Stimulated activated naive B cell treated with anti-CD40 and anti-IgM and Interleukin-4, amounts not matched to agents 10 μg/mL and 1 μg/mL and 100 μg/mL, for 72 hours (primary cell): ENCODE results near the gene LRFN5.

ENCODE experiments used
- ATAC-seq, 2 donors: fragments of 150-1000 bp; cut with Tn5 transposase; replicated peaks; 2 replicates each; pipeline ENCODE4 v1.10.0; 2021; ENCODE audit warnings: moderate library complexity in 1 of 2
- DNase-seq: peaks from one replicate; pipeline ENCODE4 v3.0.0; 2021
- H3K27ac Mint-ChIP-seq: one replicate; pipeline ENCODE4 v1.8.0; 2022; ENCODE audit warnings: mild to moderate bottlenecking, mixed read lengths
- H3K27me3 Mint-ChIP-seq, 2 donors: one replicate each; pipeline ENCODE4 v1.8.0; 2022; ENCODE audit warnings: mixed read lengths in 2 of 2
- H3K36me3 Mint-ChIP-seq, 2 donors: one replicate each; pipeline ENCODE4 v1.8.0; 2022; ENCODE audit warnings: mixed read lengths in 2 of 2, mild to moderate bottlenecking in 1 of 2
- H3K4me1 Mint-ChIP-seq, 2 donors: one replicate each; pipeline ENCODE4 v1.8.0; 2022; ENCODE audit warnings: mixed read lengths in 2 of 2, mild to moderate bottlenecking in 1 of 2
- H3K4me3 Mint-ChIP-seq, 2 donors: one replicate each; pipeline ENCODE4 v1.8.0; 2022; ENCODE audit warnings: mild to moderate bottlenecking in 2 of 2, mixed read lengths in 2 of 2, moderate library complexity in 1 of 2
- H3K9me3 Mint-ChIP-seq, 2 donors: one replicate each; pipeline ENCODE4 v1.8.0; 2022; ENCODE audit warnings: mixed read lengths in 2 of 2, mild to moderate bottlenecking in 1 of 2

LRFN5 gene

GRCh38 chr14:41782511-41782910, 175.8 kb downstream of the LRFN5 start:
- no peaks in the 10 kb centered on the region for H3K9me3 Mint-ChIP-seq

GRCh38 chr14:41783403-41783802, 176.7 kb downstream of the LRFN5 start:
- no peaks in the 10 kb centered on the region for H3K36me3 Mint-ChIP-seq
- DNase-seq (no peak), ATAC-seq (no peak)
- H3K27ac Mint-ChIP-seq: no peak overlapping the region
- H3K27me3 Mint-ChIP-seq: no peaks in the 10 kb centered on the region
- H3K9me3 Mint-ChIP-seq: no peaks in the 10 kb centered on the region
- no peak overlapping the region for H3K4me3 Mint-ChIP-seq
- H3K4me1 Mint-ChIP-seq: no peaks in the 10 kb centered on the region

More at GRCh38 chr14:41782511-41782910, 175.8 kb downstream of the LRFN5 start:
- H3K4me3 Mint-ChIP-seq: no peak overlapping the region
- no peak overlapping the region for H3K27ac Mint-ChIP-seq
- H3K36me3 Mint-ChIP-seq: no peaks in the 10 kb centered on the region
- H3K27me3 Mint-ChIP-seq: no peaks in the 10 kb centered on the region
- DNase-seq: no peak
- H3K4me1 Mint-ChIP-seq: no peaks in the 10 kb centered on the region
- no peak for ATAC-seq

GRCh38 chr14:41785696-41786095, 179.0 kb downstream of the LRFN5 start:
- Mint-ChIP-seq H3K27ac (no peak overlapping the region), H3K4me1 (no peaks in the 10 kb centered on the region), H3K9me3 (no peaks in the 10 kb centered on the region), H3K27me3 (no peaks in the 10 kb centered on the region), H3K4me3 (no peak overlapping the region), H3K36me3 (no peaks in the 10 kb centered on the region)
- no peak for ATAC-seq
- no peak for DNase-seq

DNA sequence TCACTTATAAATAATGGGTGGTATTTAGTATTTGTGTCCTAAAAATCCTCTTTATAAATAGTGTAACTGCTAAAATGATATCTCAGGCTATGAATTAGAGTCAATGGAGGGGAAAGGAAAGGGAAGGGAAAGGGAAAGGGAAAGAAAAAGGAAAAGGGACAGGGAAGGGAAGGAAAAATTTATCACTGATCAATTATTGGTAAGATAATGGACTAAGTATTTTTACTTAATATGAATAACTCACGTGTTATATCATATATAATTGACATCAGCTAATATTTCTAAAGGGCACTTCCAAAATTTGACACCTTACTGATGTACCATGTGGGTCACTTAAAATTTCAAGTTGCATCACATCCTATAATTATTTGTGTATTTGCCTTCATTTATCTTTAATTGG, 193.1 kb downstream of the LRFN5 start:
- H3K36me3 Mint-ChIP-seq: no peaks in the 10 kb centered on the region
- H3K27me3 Mint-ChIP-seq: no peaks in the 10 kb centered on the region
- DNase-seq (no peak), ATAC-seq (no peak)
- H3K4me3 Mint-ChIP-seq: no peak overlapping the region
- H3K27ac Mint-ChIP-seq: no peak overlapping the region
- H3K9me3 Mint-ChIP-seq: no peaks in the 10 kb centered on the region
- no peaks in the 10 kb centered on the region for H3K4me1 Mint-ChIP-seq

- ATAC-seq (no peak), DNase-seq (no peak)
- H3K4me1 Mint-ChIP-seq: no peaks in the 10 kb centered on the region
- H3K4me3 Mint-ChIP-seq: no peak overlapping the region
- no peaks in the 10 kb centered on the region for H3K36me3 Mint-ChIP-seq
- no peaks in the 10 kb centered on the region for H3K9me3 Mint-ChIP-seq
- H3K27me3 Mint-ChIP-seq: no peaks in the 10 kb centered on the region
- H3K27ac Mint-ChIP-seq: no peak overlapping the region
Observed at GRCh38 chr14:41805633-41806032, 199.0 kb downstream of the LRFN5 start.

GRCh38 chr14:41806366-41806975, 199.8 kb downstream of the LRFN5 start:
- Mint-ChIP-seq H3K27me3 (no peaks in the 10 kb centered on the region), H3K36me3 (no peaks in the 10 kb centered on the region), H3K4me1 (no peaks in the 10 kb centered on the region), H3K9me3 (no peaks in the 10 kb centered on the region), H3K27ac (no peak overlapping the region), H3K4me3 (no peak overlapping the region)
- DNase-seq: no peak
- no peak for ATAC-seq

- no peak for DNase-seq
- Mint-ChIP-seq H3K27me3 (no peaks in the 10 kb centered on the region), H3K27ac (no peak overlapping the region), H3K4me1 (no peaks in the 10 kb centered on the region), H3K4me3 (no peak overlapping the region), H3K36me3 (no peaks in the 10 kb centered on the region), H3K9me3 (peaks cover 2 to 3% of the 10 kb centered on the region in 2 donors)
- ATAC-seq: no peak
Observed at GRCh38 chr14:41810362-41810761, 203.7 kb downstream of the LRFN5 start.

DNA sequence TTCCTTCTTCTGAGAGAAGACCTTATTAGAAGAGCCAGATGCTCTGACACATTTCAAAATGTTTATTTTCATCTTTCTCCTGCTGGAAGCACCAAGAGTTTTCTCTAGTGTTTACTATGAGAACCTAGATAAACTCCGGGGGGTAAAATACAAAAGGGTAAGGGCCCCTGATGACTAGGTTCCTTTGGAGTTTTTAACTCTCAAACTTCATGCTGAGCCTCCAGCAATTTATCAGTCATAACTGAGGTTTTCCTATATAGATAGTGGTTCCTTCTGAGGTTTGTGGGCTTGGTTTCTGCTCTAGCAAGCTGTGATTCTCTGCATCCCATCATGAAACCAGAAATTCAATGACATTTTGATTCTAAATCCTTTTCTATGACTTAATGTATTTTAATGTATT, 210.9 kb downstream of the LRFN5 start:
- ATAC-seq (no peak), DNase-seq (no peak)
- H3K9me3 Mint-ChIP-seq: peaks cover 2 to 3% of the 10 kb centered on the region in 2 donors
- no peak overlapping the region for H3K27ac Mint-ChIP-seq
- no peaks in the 10 kb centered on the region for H3K36me3 Mint-ChIP-seq
- no peaks in the 10 kb centered on the region for H3K27me3 Mint-ChIP-seq
- H3K4me3 Mint-ChIP-seq: no peak overlapping the region
- no peaks in the 10 kb centered on the region for H3K4me1 Mint-ChIP-seq

DNA sequence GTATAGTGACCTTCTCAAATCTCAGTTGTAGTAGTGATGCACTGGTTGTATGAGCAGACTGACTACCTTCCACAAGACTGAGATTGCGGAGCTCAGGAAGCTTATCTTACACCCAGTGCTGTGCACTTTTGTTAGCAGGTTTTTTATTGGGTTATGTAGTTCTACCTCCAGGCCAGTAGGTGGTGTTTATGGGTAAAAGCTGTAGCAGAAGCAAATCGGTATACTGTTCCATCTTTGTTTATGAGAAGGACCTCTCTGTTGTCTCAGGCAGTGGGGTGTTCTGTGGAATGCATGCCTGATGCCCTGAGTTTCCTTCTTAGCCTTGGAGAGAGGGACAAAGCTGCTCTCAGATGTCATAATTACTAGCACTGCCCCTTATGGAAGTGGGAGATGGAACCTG, 217.8 kb downstream of the LRFN5 start:
- no peak for ATAC-seq
- Mint-ChIP-seq H3K9me3 (peaks cover 0 to 6% of the 10 kb centered on the region in 2 donors), H3K36me3 (no peaks in the 10 kb centered on the region), H3K4me1 (no peaks in the 10 kb centered on the region), H3K4me3 (no peak overlapping the region), H3K27ac (no peak overlapping the region), H3K27me3 (no peaks in the 10 kb centered on the region)
- no peak for DNase-seq

- no peaks in the 10 kb centered on the region for H3K36me3 Mint-ChIP-seq
- no peaks in the 10 kb centered on the region for H3K27me3 Mint-ChIP-seq
- no peak for ATAC-seq
- H3K27ac Mint-ChIP-seq: no peak overlapping the region
- H3K4me1 Mint-ChIP-seq: no peaks in the 10 kb centered on the region
- peaks cover 0 to 6% of the 10 kb centered on the region in 2 donors for H3K9me3 Mint-ChIP-seq
- no peak for DNase-seq
- no peak overlapping the region for H3K4me3 Mint-ChIP-seq
Observed at GRCh38 chr14:41825622-41826021, 218.9 kb downstream of the LRFN5 start.

DNA sequence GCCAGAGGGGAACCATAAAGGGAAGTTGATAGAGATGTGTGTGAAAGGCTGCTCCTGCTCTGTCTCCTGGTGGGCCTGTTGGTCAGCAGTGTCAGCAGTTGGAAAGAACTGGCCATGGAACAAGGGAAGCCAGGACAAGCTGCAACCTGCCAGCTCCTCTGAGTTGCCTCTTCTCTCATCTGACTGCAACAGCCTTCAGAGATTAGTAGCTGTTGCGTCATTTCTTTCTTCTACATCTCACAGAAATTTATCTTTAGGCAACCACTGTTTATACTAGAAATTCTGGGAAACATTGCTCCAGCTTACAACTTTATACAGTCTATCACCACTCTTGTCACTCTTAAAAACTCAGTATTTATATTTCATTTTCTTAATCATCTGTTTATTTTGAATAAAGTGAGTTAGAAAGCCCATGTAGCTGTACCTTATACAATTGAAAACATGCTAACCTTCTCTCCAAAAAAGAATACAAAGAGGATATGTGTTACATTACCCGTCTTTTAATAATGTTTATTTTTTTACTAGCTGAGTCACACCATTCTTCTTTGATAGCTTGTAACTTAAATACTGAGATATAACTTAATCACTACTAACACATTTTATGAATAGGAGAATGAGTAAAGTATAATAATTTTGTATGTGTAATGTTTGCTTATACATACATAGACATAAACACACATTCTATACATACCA, 224.2 kb downstream of the LRFN5 start:
- H3K4me1 Mint-ChIP-seq: no peaks in the 10 kb centered on the region
- H3K27me3 Mint-ChIP-seq: no peaks in the 10 kb centered on the region
- DNase-seq (no peak), ATAC-seq (no peak)
- no peaks in the 10 kb centered on the region for H3K9me3 Mint-ChIP-seq
- H3K27ac Mint-ChIP-seq: no peak overlapping the region
- no peaks in the 10 kb centered on the region for H3K36me3 Mint-ChIP-seq
- no peak overlapping the region for H3K4me3 Mint-ChIP-seq

DNA sequence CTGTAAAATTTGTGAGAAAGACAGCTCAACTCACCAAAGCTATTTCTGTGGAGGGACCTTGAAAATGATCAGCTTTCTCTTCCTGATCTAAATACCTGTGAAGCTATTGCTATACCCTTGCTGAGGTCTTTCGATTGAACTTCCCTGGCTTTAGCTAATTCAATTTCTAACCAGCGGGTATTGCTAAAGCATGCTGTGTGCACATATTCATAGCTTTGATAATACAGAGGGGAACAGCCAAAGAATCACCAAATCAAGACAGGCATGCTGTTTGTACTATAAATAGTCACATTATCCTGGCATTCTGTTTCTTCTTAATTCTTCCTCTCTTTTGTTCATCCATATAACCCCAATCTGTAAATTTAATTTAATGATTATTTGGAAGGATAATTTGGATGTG, 233.0 kb downstream of the LRFN5 start:
- ATAC-seq (no peak), DNase-seq (no peak)
- no peaks in the 10 kb centered on the region for H3K27me3 Mint-ChIP-seq
- no peaks in the 10 kb centered on the region for H3K36me3 Mint-ChIP-seq
- H3K27ac Mint-ChIP-seq: no peak overlapping the region
- peaks cover 0 to 2% of the 10 kb centered on the region in 2 donors for H3K9me3 Mint-ChIP-seq
- no peaks in the 10 kb centered on the region for H3K4me1 Mint-ChIP-seq
- H3K4me3 Mint-ChIP-seq: no peak overlapping the region

DNA sequence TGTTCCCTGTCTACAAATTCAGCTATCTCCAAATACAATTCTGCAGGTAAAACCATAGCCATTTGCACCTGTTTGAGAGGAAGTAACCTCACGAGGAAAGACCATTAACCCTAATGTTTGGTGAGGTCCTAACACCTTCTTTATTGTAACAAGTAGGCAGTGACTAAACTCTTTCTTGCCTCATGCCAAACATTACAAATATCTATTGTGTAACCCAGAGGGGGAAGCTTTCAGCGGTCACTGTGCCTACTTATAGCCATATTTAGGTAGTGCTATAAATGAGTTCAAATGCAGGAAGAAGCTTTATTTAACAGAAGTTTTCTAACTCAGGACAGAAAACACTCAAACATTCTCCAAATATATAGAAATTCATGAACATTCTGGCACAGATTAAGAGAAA, 252.7 kb downstream of the LRFN5 start:
- H3K4me1 Mint-ChIP-seq: no peaks in the 10 kb centered on the region

GRCh38 chr14:41860586-41860985, 253.9 kb downstream of the LRFN5 start:
- no peak for ATAC-seq

More for the DNA sequence above, 252.7 kb downstream of the LRFN5 start:
- ATAC-seq (no peak), DNase-seq (no peak)
- no peaks in the 10 kb centered on the region for H3K27me3 Mint-ChIP-seq
- H3K36me3 Mint-ChIP-seq: no peaks in the 10 kb centered on the region
- no peak overlapping the region for H3K27ac Mint-ChIP-seq
- H3K9me3 Mint-ChIP-seq: peaks cover 2 to 4% of the 10 kb centered on the region in 2 donors
- H3K4me3 Mint-ChIP-seq: no peak overlapping the region

GRCh38 chr14:41865894-41866293, 259.2 kb downstream of the LRFN5 start:
- ATAC-seq: no peak
- peaks cover 0 to 7% of the 10 kb centered on the region in 2 donors for H3K9me3 Mint-ChIP-seq
- no peak for DNase-seq
- H3K4me3 Mint-ChIP-seq: no peak overlapping the region
- H3K27me3 Mint-ChIP-seq: no peaks in the 10 kb centered on the region
- no peaks in the 10 kb centered on the region for H3K4me1 Mint-ChIP-seq
- H3K36me3 Mint-ChIP-seq: no peaks in the 10 kb centered on the region
- no peak overlapping the region for H3K27ac Mint-ChIP-seq

More at GRCh38 chr14:41860586-41860985, 253.9 kb downstream of the LRFN5 start:
- no peaks in the 10 kb centered on the region for H3K36me3 Mint-ChIP-seq
- no peaks in the 10 kb centered on the region for H3K27me3 Mint-ChIP-seq
- DNase-seq: no peak
- H3K4me3 Mint-ChIP-seq: no peak overlapping the region
- no peaks in the 10 kb centered on the region for H3K4me1 Mint-ChIP-seq
- H3K9me3 Mint-ChIP-seq: peaks cover 0 to 6% of the 10 kb centered on the region in 2 donors
- H3K27ac Mint-ChIP-seq: no peak overlapping the region
